HEK293T (cell line): Measurements from ENCODE around the gene WFDC9.

Source experiments
- CTCF ChIA-PET: fragments of 350-600 bp; formaldehyde crosslinking; extraction: SDS; loops from one replicate; lab custom pipeline; 2021; ENCODE audit warnings: antibody characterized with exemption, inconsistent platforms; lab: Yijun Ruan, JAX
- POLR2A ChIA-PET: fragments of 350-600 bp; formaldehyde crosslinking; extraction: SDS; loops from one replicate; lab custom pipeline; 2020; ENCODE audit warnings: antibody characterized with exemption, inconsistent platforms; lab: Yijun Ruan, JAX
- DNase-seq: peaks from one replicate; pipeline ENCODE4 v3.0.0; 2012; ENCODE audit warnings: mixed read lengths; ENCODE audit errors: extremely low spot score
- ARNT ChIP-seq: fragments of 450-650 bp; IDR thresholded peaks from 2 replicates; pipeline ENCODE4 v1.6.1; 2017; ENCODE audit warnings: mild to moderate bottlenecking
- BHLHE40 ChIP-seq: fragments of 450-650 bp; IDR thresholded peaks from 2 replicates; pipeline ENCODE4 v1.6.1; 2016; ENCODE audit warnings: mild to moderate bottlenecking, moderate library complexity, borderline replicate concordance
- CTBP1 ChIP-seq: fragments of 450-650 bp; IDR thresholded peaks from 2 replicates; pipeline ENCODE4 v1.6.1; 2016; ENCODE audit warnings: borderline replicate concordance
- ELF4 ChIP-seq: fragments of 450-650 bp; IDR thresholded peaks from 2 replicates; pipeline ENCODE4 v1.6.1; 2017; ENCODE audit warnings: antibody characterized with exemption
- FOXA1 ChIP-seq: fragments of 450-650 bp; IDR thresholded peaks from 2 replicates; pipeline ENCODE4 v1.6.1; 2016; ENCODE audit warnings: mild to moderate bottlenecking
- FOXK2 ChIP-seq: fragments of 450-650 bp; IDR thresholded peaks from 2 replicates; pipeline ENCODE4 v1.6.1; 2016; ENCODE audit warnings: mild to moderate bottlenecking
- FOXM1 ChIP-seq: fragments of 450-650 bp; IDR thresholded peaks from 2 replicates; pipeline ENCODE4 v1.6.1; 2017; ENCODE audit warnings: mild to moderate bottlenecking, borderline replicate concordance
- HDGF ChIP-seq: fragments of 450-650 bp; IDR thresholded peaks from 2 replicates; pipeline ENCODE4 v1.6.1; 2017; ENCODE audit warnings: antibody characterized with exemption, borderline replicate concordance
- L3MBTL2 ChIP-seq: fragments of 450-650 bp; conservative IDR thresholded peaks from 2 replicates; pipeline ENCODE4 v1.6.1; 2016; ENCODE audit warnings: mild to moderate bottlenecking
- LEF1 ChIP-seq: fragments of 450-650 bp; IDR thresholded peaks from 2 replicates; pipeline ENCODE4 v1.6.1; 2017; ENCODE audit warnings: mild to moderate bottlenecking, borderline replicate concordance
- NFRKB ChIP-seq: fragments of 450-650 bp; IDR thresholded peaks from 2 replicates; pipeline ENCODE4 v1.6.1; 2016; ENCODE audit warnings: mild to moderate bottlenecking, moderate library complexity
- PKNOX1 ChIP-seq: fragments of 450-650 bp; IDR thresholded peaks from 2 replicates; pipeline ENCODE4 v1.6.1; 2016
- SP1 ChIP-seq: fragments of 450-650 bp; IDR thresholded peaks from 2 replicates; pipeline ENCODE4 v1.6.1; 2017
- SUZ12 ChIP-seq: fragments of 450-650 bp; IDR thresholded peaks from 2 replicates; pipeline ENCODE4 v1.6.1; 2016; ENCODE audit warnings: mild to moderate bottlenecking
- TARDBP ChIP-seq: fragments of 450-650 bp; IDR thresholded peaks from 2 replicates; pipeline ENCODE4 v1.6.1; 2016
- ZNF384 ChIP-seq: fragments of 450-650 bp; IDR thresholded peaks from 2 replicates; pipeline ENCODE4 v1.6.1; 2016

Gene WFDC9

DNA sequence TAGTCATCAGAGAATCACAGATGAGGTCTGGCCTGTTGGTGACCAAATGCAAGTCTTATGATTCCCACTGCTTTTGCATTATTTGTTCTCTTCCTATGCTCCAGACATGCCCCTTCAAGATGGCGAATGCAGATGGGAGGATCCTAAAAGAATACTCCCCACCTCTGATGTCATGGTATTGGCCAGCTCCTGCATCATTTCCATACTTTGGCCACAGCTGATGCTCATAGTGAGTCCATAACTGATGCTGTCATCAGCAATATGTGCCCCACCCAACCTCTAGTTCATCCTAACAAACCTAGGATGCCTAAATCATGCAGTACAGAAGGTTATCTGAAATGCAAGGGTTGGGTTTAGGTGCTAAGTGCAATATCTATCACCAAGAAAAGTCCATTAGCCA lies 5.4 kb upstream of the WFDC9 start:
- no peak for DNase-seq
- CTCF ChIA-PET, result no interaction called here
- TF ChIP-seq BHLHE40 (no peak), ELF4 (no peak), ARNT (no peak)
- POLR2A ChIA-PET, result no interaction called here

DNA sequence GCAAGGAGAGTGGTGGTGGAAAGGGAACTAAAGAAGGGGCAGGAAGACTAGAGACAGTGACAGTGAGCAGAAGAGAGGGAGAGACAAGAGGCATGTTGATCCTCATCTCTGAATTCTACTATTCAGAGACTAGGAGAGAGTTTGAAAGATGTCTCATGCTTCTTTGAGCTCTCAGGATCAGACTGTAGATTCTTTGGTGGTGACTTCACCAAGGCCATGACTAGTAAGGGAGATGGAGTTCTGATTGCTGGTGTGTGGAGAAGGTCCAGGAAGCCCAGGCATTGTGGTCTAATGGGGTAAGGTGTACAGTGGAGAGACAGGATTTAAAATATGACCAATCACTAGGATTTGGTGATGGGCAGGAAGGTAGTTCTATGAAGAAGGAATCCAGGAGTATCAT lies 713 bp downstream of the WFDC9 start:
- ChIA-PET POLR2A (no interaction called here), CTCF (no interaction called here)
- no peak for DNase-seq
- no peak for TF ChIP-seq HDGF
- no peak for TF ChIP-seq PKNOX1
- no peak for TF ChIP-seq L3MBTL2
- no peak for TF ChIP-seq NFRKB
- no peak for TF ChIP-seq TARDBP
- no peak for TF ChIP-seq FOXA1
- no peak for TF ChIP-seq CTBP1
- TF ChIP-seq ARNT, result no peak
- TF ChIP-seq ZNF384, result no peak
- TF ChIP-seq FOXM1, result no peak
- TF ChIP-seq FOXK2, result no peak
- no peak for TF ChIP-seq ELF4
- no peak for TF ChIP-seq BHLHE40
- TF ChIP-seq LEF1, result no peak

DNA sequence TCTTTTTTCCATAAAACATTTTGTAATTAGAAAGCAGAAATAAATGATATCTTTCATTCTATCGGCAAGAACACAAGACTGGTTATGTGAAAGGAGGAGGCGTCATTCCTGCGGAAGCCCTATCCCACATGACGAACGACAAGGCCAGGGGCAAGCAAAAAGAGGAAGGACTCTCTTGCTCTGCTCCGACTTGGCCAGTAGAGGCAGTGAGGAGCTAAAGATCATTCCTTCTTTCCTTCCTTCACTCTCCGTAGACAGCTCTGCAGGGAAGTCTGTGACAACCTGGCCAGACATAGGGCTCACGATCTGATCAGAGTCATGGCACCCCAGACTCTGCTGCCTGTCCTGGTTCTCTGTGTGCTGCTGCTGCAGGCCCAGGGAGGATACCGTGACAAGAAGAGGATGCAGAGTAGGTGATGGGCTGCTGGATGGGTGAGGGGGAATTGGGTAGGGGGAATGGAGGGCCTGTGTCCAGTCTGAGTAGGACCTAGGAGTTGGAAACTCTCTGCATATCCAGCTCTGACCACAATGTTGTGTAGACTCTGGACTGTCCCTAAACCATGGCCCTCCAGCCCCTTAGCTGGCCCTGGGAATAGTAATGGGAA lies 1.5 kb downstream of the WFDC9 start, which contains the start of gene WFDC10A:
TSS of gene WFDC10A (plus strand) at position 244 of the 605 bp plus-strand sequence. CDS start at position 319, 75 bp downstream.
- ChIA-PET CTCF (interaction anchor here (0.7 to 1.7 kb wide), 3 partner anchors 11 to 141 kb away, joined by 3 to 9 read pairs (median 5); no protein-coding TSS in a partner anchor), POLR2A (no interaction called here)
- peak; percentile 77 for DNase-seq
- TF ChIP-seq L3MBTL2, result no peak
- TF ChIP-seq TARDBP, result no peak
- TF ChIP-seq FOXM1, result no peak
- no peak for TF ChIP-seq PKNOX1
- TF ChIP-seq FOXA1, result no peak
- TF ChIP-seq ARNT, result no peak
- no peak for TF ChIP-seq ELF4
- TF ChIP-seq CTBP1, result no peak
- TF ChIP-seq NFRKB, result no peak
- no peak for TF ChIP-seq BHLHE40
- TF ChIP-seq SP1, result no peak
- no peak for TF ChIP-seq HDGF
- TF ChIP-seq FOXK2, result no peak
- TF ChIP-seq SUZ12, result no peak
- no peak for TF ChIP-seq LEF1
- TF ChIP-seq ZNF384, result no peak

GRCh38 chr20:45626540-45626939 lies 4.5 kb downstream of the WFDC9 start:
- TF ChIP-seq FOXK2, result no peak
- no peak for TF ChIP-seq PKNOX1
- TF ChIP-seq BHLHE40, result no peak
- TF ChIP-seq ELF4, result no peak
- TF ChIP-seq FOXA1, result no peak
- no peak for TF ChIP-seq LEF1
- TF ChIP-seq SUZ12, result no peak
- TF ChIP-seq HDGF, result no peak
- TF ChIP-seq TARDBP, result no peak
- TF ChIP-seq CTBP1, result no peak
- POLR2A ChIA-PET, result no interaction called here
- no peak for DNase-seq
- CTCF ChIA-PET, result no interaction called here

DNA sequence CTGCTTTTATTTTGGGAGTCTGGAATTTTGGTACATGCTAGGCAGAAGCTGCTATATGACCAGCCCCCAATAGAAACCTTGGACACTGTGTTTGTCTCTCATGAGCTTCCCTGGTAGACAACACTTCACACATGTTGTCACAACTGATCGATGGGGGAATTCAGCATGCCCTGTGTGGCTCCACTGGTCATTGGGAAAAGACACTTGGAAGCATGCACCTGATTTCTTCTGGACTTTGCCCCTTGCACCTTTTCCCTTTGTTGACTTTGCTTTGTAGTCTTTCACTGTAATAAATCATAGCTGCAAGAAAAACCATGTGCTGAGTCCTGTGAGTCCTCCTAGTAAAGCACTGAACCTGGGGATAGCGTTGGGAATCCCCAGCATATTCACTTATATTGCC lies 9.5 kb downstream of the WFDC9 start:
- DNase-seq, result no peak
- POLR2A ChIA-PET, result no interaction called here
- CTCF ChIA-PET, result no interaction called here
- TF ChIP-seq SP1, result no peak
- TF ChIP-seq FOXK2, result no peak
- TF ChIP-seq SUZ12, result no peak
- no peak for TF ChIP-seq L3MBTL2
- TF ChIP-seq ELF4, result no peak
- no peak for TF ChIP-seq CTBP1
- TF ChIP-seq LEF1, result no peak
- no peak for TF ChIP-seq ARNT
- no peak for TF ChIP-seq PKNOX1

GRCh38 chr20:45617591-45617990 lies 13.5 kb downstream of the WFDC9 start:
- CTCF ChIA-PET, result no interaction called here
- POLR2A ChIA-PET, result no interaction called here
- DNase-seq, result no peak
- TF ChIP-seq ELF4, result no peak
- no peak for TF ChIP-seq FOXM1
- no peak for TF ChIP-seq FOXK2
- TF ChIP-seq LEF1, result no peak
- no peak for TF ChIP-seq HDGF
- TF ChIP-seq TARDBP, result no peak
- TF ChIP-seq ZNF384, result no peak
